HepG2 (cell line): Measurements from ENCODE around the gene SSU72. TPM values are rescaled to one million over a fixed set of nuclear protein-coding genes. Genes with fewer than 3 reads are reported as not detected.

Source experiments
- ATAC-seq: fragments of 200-7000 bp; cut with Tn5 transposase; 3 replicates; pipeline ENCODE4 v1.9.1; 2020; ENCODE audit warnings: mild to moderate bottlenecking, moderate library complexity
- BruUV-seq: library from RNA; stranded (reverse); fragments of 400-500 nt; replicated peaks from 2 replicates; lab custom pipeline; 2021; lab: Mats Ljungman, UMichigan
- CTCF ChIA-PET: fragments of 300-600 bp; formaldehyde crosslinking; extraction: SDS; loops from one replicate; lab custom pipeline; 2021; ENCODE audit warnings: low total read pairs, inconsistent platforms, low intra/inter-chr PET ratio; lab: Yijun Ruan, JAX
- POLR2A ChIA-PET: fragments of 350-600 bp; sonication (Branson Sonifier 250); formaldehyde crosslinking; loops from one replicate; lab custom pipeline; 2020; ENCODE audit warnings: antibody characterized with exemption, inconsistent platforms; lab: Yijun Ruan, JAX
- DNase-seq: peaks from one replicate; pipeline ENCODE4 v3.0.0-alpha.2; 2015; ENCODE audit warnings: low spot score
- FAIRE-seq: peaks from 3 replicates; lab custom pipeline; 2011; peaks lifted over from hg19 to GRCh38; lab: Jason Lieb, UNC
- H2AFZ ChIP-seq: one replicate; pipeline ENCODE4 v1.6.1; 2011; ENCODE audit warnings: low read length, inconsistent platforms
- H3K27ac ChIP-seq: fragments of 300-600 bp; 3 replicates; pipeline ENCODE4 v1.8.0; 2011; ENCODE audit warnings: mixed run types, mild to moderate bottlenecking, mixed read lengths, low read length, inconsistent platforms; ENCODE audit not compliant: insufficient read depth; ENCODE audit errors: extremely low read length
- H3K27me3 ChIP-seq, 2 experiments: fragments of 200-600 bp in 1 of 2; 2 replicates in 1 of 2; 3 replicates in 1 of 2; pipeline versions ENCODE4 v1.6.0 to v1.8.0; 2011; ENCODE audit warnings: low read length in 2 of 2, mild to moderate bottlenecking in 2 of 2, moderate library complexity in 2 of 2, inconsistent platforms in 1 of 2; ENCODE audit not compliant: insufficient read depth in 2 of 2, control insufficient read depth in 1 of 2
- H3K36me3 ChIP-seq, 2 experiments: fragments of 200-600 bp in 1 of 2; replicated peaks in 1 of 2; 2 replicates in 1 of 2; 3 replicates in 1 of 2; pipeline versions ENCODE4 v1.5.1 to v1.8.0; 2011; ENCODE audit warnings: low read length in 2 of 2, inconsistent platforms in 1 of 2; ENCODE audit not compliant: insufficient read depth in 2 of 2, control insufficient read depth in 1 of 2
- H3K4me1 ChIP-seq: 2 replicates; pipeline ENCODE4 v1.5.1; 2012; ENCODE audit warnings: low read length, inconsistent platforms; ENCODE audit not compliant: insufficient read depth
- H3K4me2 ChIP-seq: 2 replicates; pipeline ENCODE4 v1.6.0; 2011; ENCODE audit warnings: low read depth, low read length, inconsistent platforms
- H3K4me3 ChIP-seq, 3 experiments: fragments of 200-600 bp in 1 of 3; sonication (generic), shearing (Covaris generic) in 1 of 3; replicated peaks in 1 of 3; 2 replicates each; pipeline ENCODE4 v1.5.1; 2011 to 2016; ENCODE audit warnings: low read length in 3 of 3, inconsistent platforms in 2 of 3, low read depth in 2 of 3, mild to moderate bottlenecking in 2 of 3, control low read depth in 1 of 3, mixed read lengths in 1 of 3; ENCODE audit not compliant: insufficient read depth in 1 of 3
- H3K79me2 ChIP-seq: one replicate; pipeline ENCODE4 v1.6.1; 2011; ENCODE audit warnings: low read length, inconsistent platforms; ENCODE audit not compliant: insufficient read depth
- H3K9ac ChIP-seq: 2 replicates; pipeline ENCODE4 v1.6.0; 2011; ENCODE audit warnings: mild to moderate bottlenecking, low read depth, low read length, inconsistent platforms; ENCODE audit not compliant: insufficient read depth
- H3K9me3 ChIP-seq: 2 replicates; pipeline ENCODE4 v1.5.1; 2012; ENCODE audit warnings: mild to moderate bottlenecking, low read length
- H4K20me1 ChIP-seq: 2 replicates; pipeline ENCODE4 v1.6.0; 2011; ENCODE audit warnings: inconsistent platforms, mild to moderate bottlenecking, low read length, moderate library complexity; ENCODE audit not compliant: insufficient read depth
- AGO2 ChIP-seq: fragments of 200-400 bp; formaldehyde crosslinking; optimal IDR thresholded peaks from 2 replicates; pipeline ENCODE3; 2017; ENCODE audit warnings: mild to moderate bottlenecking, low read depth, low read length, moderate library complexity
- EHMT2 ChIP-seq: fragments of 200-600 bp; sonication (generic); IDR thresholded peaks from 2 replicates; pipeline ENCODE4 v1.7.0; 2017; ENCODE audit warnings: antibody characterized with exemption, low read depth, low read length, borderline replicate concordance
- MED1 ChIP-seq: sonication (generic); formaldehyde crosslinking; IDR thresholded peaks from 2 replicates; pipeline ENCODE4 v1.4.0; 2020; ENCODE audit warnings: missing genetic modification reagents
- MTF2 ChIP-seq: sonication (generic); formaldehyde crosslinking; IDR thresholded peaks from 2 replicates; pipeline ENCODE4 v1.5.0; 2020; ENCODE audit warnings: missing genetic modification reagents, borderline replicate concordance
- NFIB ChIP-seq: sonication (generic); formaldehyde crosslinking; IDR thresholded peaks from 2 replicates; pipeline ENCODE4 v1.9.0; 2021; ENCODE audit warnings: missing genetic modification reagents, mild to moderate bottlenecking, borderline replicate concordance
- PRMT3 ChIP-seq: sonication (generic); formaldehyde crosslinking; IDR thresholded peaks from 2 replicates; pipeline ENCODE4 v1.8.1; 2022; ENCODE audit warnings: low read depth, mild to moderate bottlenecking, moderate library complexity, missing genetic modification reagents, borderline replicate concordance
- ZNF484 ChIP-seq: sonication (generic); formaldehyde crosslinking; IDR thresholded peaks from 2 replicates; pipeline ENCODE4 v1.5.1; 2020; ENCODE audit warnings: mild to moderate bottlenecking, low read depth, missing genetic modification reagents, borderline replicate concordance
- WGBS: methylation state at CpG from one replicate; pipeline ENCODE4 v1.1.6; 2017; ENCODE audit warnings: low lambda C conversion rate; 5-methylcytosine and 5-hydroxymethylcytosine counted together
- in situ Hi-C: cut with HindIII; loops from 2 replicates; pipeline ENCODE4 v1.10.0; 2017; ENCODE audit warnings: low pct_unique_long_range_greater_than_20kb; ENCODE audit not compliant: extremely low pct_ligation_motif_present
- intact Hi-C: fragments of 100-400 bp; cut with micrococcal nuclease; formaldehyde crosslinking; loops from one replicate; pipeline ENCODE4 v1.10.0; 2022; ENCODE audit not compliant: unreplicated experiment
- polyA plus RNA-seq, 8 experiments: library from polyadenylated mRNA; depleted of rRNA in 3 of 8; stranded (reverse) in 7 of 8; unstranded in 1 of 8; fragments of >200 nt; fragmentation: Illumina TruSeq in 4 of 8; extraction: Trizol in 4 of 8; gene quantifications; 2 replicates each; pipeline versions ENCODE4 v1.2.1 to v1.2.3, GENCODE V29; 2011 to 2016; ENCODE audit warnings: low read depth in 4 of 8, missing spikeins in 1 of 8, mixed read lengths in 1 of 8; ENCODE audit not compliant: insufficient read depth in 1 of 8
- total RNA-seq, 5 experiments: library from RNA; depleted of rRNA; stranded (reverse); fragments of >200 nt; fragmentation: Illumina TruSeq; extraction: Trizol; gene quantifications; 2 replicates each; pipeline ENCODE4 v1.2.3, GENCODE V29; 2016; ENCODE audit warnings: low read depth in 1 of 5
- TF ChIP-seq, protein P1 (sequence below): sonication (generic); formaldehyde crosslinking; IDR thresholded peaks from 2 replicates; pipeline ENCODE4 v1.4.0; 2020; ENCODE audit warnings: missing genetic modification reagents
- TF ChIP-seq, protein P2 (sequence below): sonication (generic); formaldehyde crosslinking; conservative IDR thresholded peaks from 2 replicates; pipeline ENCODE4 v1.8.0; 2022; ENCODE audit warnings: mild to moderate bottlenecking, moderate library complexity, missing genetic modification reagents

The SSU72 gene
- total and polyA plus RNA-seq, 2 of the 13 experiments (the other 11 are each of a cell fraction or from before 2014, with no cell fraction given) = 42.8 to 67.1 TPM

DNA sequence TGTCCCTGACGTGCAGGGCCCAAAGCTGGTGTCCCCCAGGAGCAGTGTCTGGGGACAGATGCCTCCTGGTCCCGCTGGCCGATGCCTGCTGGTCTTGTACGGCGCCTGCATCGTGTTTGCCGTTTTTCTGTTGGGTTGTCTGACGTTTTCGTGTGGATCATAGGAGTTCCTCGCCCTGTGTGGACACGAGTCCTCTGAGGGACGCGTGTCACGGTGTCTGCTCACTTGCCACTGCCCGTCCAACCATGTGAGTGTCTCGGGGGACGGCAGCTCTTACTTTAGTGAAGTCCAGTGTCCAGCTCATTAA, 48.1 kb upstream of the SSU72 start:
- no peak for ATAC-seq
- CTCF ChIA-PET = no interaction called here

DNA sequence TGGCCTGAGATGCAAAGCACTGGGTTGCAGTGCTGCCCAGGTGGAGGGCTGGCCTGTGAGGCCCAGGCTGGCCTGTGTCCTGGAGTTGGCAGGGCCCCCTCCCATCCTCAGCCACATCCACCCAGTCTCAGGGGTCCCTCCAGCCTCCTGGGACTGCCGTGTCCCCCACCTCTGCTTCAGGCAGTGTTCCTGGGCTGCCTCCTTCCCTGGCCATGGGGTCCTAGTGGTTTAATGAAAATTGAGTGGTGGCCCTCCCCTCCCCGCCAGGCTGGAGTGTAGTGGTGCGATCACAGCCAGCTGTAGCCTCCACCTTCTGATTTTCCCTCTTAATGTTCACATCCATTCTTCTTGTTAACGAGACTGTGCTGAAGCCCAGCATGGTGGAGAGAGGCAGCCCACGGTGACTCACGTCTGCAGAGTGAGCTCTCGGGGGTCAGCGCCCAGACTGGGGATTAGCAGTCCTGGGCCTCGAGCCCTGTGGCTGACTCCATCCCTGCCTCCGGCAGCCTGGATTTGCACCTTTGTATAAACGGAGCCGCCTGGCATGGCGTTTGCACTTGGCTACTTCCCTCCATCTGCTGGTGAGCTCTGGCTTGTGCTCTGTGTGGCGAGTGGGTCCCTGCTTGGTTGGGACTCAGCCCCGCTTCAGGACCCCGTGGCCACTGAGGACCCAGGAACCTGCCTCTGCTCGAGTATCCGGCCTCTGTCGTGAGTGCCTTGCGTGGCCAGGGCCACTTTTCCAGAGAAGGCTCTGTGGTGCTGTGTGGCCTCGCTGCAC, 47.5 kb upstream of the SSU72 start:
- H4K20me1 ChIP-seq = no peaks in the 10 kb centered on the region
- intact Hi-C loops = no loop called here
- H3K79me2 ChIP-seq = peaks cover 6% of the 10 kb centered on the region
- no peak overlapping the region for H3K4me3 ChIP-seq
- DNase-seq (no peak), ATAC-seq (no peak), FAIRE-seq (no peak)
- no peak overlapping the region for H2AFZ ChIP-seq
- in situ Hi-C loops = no loop called here
- peaks cover 6% of the 10 kb centered on the region for H3K4me1 ChIP-seq
- H3K27me3 ChIP-seq = no peaks in the 10 kb centered on the region
- BruUV-seq = no TSS peak
- H3K27ac ChIP-seq = no peak overlapping the region
- H3K9me3 ChIP-seq = no peaks in the 10 kb centered on the region
- peaks cover 1 to 14% of the 10 kb centered on the region in 2 experiments; a peak in 2 of 5 replicates for H3K36me3 ChIP-seq
- TF ChIP-seq, protein P1, sequence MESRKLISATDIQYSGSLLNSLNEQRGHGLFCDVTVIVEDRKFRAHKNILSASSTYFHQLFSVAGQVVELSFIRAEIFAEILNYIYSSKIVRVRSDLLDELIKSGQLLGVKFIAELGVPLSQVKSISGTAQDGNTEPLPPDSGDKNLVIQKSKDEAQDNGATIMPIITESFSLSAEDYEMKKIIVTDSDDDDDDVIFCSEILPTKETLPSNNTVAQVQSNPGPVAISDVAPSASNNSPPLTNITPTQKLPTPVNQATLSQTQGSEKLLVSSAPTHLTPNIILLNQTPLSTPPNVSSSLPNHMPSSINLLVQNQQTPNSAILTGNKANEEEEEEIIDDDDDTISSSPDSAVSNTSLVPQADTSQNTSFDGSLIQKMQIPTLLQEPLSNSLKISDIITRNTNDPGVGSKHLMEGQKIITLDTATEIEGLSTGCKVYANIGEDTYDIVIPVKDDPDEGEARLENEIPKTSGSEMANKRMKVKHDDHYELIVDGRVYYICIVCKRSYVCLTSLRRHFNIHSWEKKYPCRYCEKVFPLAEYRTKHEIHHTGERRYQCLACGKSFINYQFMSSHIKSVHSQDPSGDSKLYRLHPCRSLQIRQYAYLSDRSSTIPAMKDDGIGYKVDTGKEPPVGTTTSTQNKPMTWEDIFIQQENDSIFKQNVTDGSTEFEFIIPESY (CRISPR knock-in tag) = no peak
- TF ChIP-seq AGO2 = peak; percentile 6
- H3K4me2 ChIP-seq = no peak overlapping the region
- CTCF ChIA-PET = no interaction called here
- H3K9ac ChIP-seq = no peak overlapping the region
- 86% methylated on average over 13 of the region's 21 CpGs for WGBS
- POLR2A ChIA-PET = no interaction called here

More for the DNA sequence above, 48.1 kb upstream of the SSU72 start:
- no peak overlapping the region for H3K9ac ChIP-seq
- no peak for FAIRE-seq
- no peak overlapping the region for H3K27ac ChIP-seq
- no peaks in the 10 kb centered on the region for H3K9me3 ChIP-seq
- H3K27me3 ChIP-seq = no peaks in the 10 kb centered on the region
- H3K36me3 ChIP-seq = peaks cover 1 to 9% of the 10 kb centered on the region in 2 experiments; a peak in 2 of 5 replicates
- in situ Hi-C loops = no loop called here
- POLR2A ChIA-PET = no interaction called here
- no peak overlapping the region for H3K4me2 ChIP-seq
- intact Hi-C loops = no loop called here
- H3K4me3 ChIP-seq = no peak overlapping the region
- no TSS peak for BruUV-seq
- TF ChIP-seq, protein P2, sequence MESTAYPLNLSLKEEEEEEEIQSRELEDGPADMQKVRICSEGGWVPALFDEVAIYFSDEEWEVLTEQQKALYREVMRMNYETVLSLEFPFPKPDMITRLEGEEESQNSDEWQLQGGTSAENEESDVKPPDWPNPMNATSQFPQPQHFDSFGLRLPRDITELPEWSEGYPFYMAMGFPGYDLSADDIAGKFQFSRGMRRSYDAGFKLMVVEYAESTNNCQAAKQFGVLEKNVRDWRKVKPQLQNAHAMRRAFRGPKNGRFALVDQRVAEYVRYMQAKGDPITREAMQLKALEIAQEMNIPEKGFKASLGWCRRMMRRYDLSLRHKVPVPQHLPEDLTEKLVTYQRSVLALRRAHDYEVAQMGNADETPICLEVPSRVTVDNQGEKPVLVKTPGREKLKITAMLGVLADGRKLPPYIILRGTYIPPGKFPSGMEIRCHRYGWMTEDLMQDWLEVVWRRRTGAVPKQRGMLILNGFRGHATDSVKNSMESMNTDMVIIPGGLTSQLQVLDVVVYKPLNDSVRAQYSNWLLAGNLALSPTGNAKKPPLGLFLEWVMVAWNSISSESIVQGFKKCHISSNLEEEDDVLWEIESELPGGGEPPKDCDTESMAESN (CRISPR knock-in tag) = no peak
- TF ChIP-seq EHMT2 (no peak), MED1 (CRISPR knock-in tag) (no peak), ZNF484 (CRISPR knock-in tag) (no peak), PRMT3 (CRISPR knock-in tag) (no peak), MTF2 (CRISPR knock-in tag) (no peak), NFIB (CRISPR knock-in tag) (no peak)
- TF ChIP-seq, all 625 proteins: peak for 0
- peaks cover under 1% of the 10 kb centered on the region for H3K79me2 ChIP-seq
- no peak for DNase-seq
- H3K4me1 ChIP-seq = 0 out of 2 replicates have a peak, but pooled peaks cover under 1% of the 10 kb centered on the region
- no peaks in the 10 kb centered on the region for H4K20me1 ChIP-seq
- H2AFZ ChIP-seq = no peak overlapping the region
- 91% methylated on average over 17 of the region's 17 CpGs for WGBS
